Measurements from ENCODE around the gene CD164L2.

CD164L2 gene

GRCh38 chr1:27360159-27361043 is 22.7 kb downstream of the CD164L2 start:
- H3K27ac ChIP-seq (ENCODE audit: low read depth, low read length), result no peak overlapping the region

GRCh38 chr1:27359822-27360158 is 23.3 kb downstream of the CD164L2 start:
- H4K20me1 ChIP-seq (ENCODE audit: low read depth, low read length), result no peaks in the 10 kb centered on the region
- no peaks in the 10 kb centered on the region for H3K9me2 ChIP-seq (replicated peaks; ENCODE audit: insufficient read depth, low read length)
- H3K4me2 ChIP-seq (ENCODE audit: low read depth, low read length, poor library complexity, severe bottlenecking), result peak overlapping the region; percentile 27
- no peaks in the 10 kb centered on the region for H3K79me2 ChIP-seq (ENCODE audit: insufficient read depth, low read length)
- no peaks in the 10 kb centered on the region for H3K36me3 ChIP-seq (ENCODE audit: low read length)
- no peaks in the 10 kb centered on the region for H3K27me3 ChIP-seq (ENCODE audit: low read length)
- H2AFZ ChIP-seq (ENCODE audit: low read depth, low read length, severe bottlenecking), result no peak overlapping the region
- no peaks in the 10 kb centered on the region for H3F3A ChIP-seq (ENCODE audit: insufficient read depth)
- H3K4me3 ChIP-seq (ENCODE audit: insufficient read depth, low read length, poor library complexity, severe bottlenecking), result no peak overlapping the region
- H3K9me3 ChIP-seq (ENCODE audit: insufficient read depth, low read length), result no peaks in the 10 kb centered on the region
- no peak overlapping the region for H3K9ac ChIP-seq (ENCODE audit: low read length)
- TF ChIP-seq EZH2phosphoT487 (conservative IDR thresholded peaks at IDR 0.05; ENCODE audit: low read length), result no peak
- TF ChIP-seq CTCF (IDR thresholded peaks at IDR 0.05; ENCODE audit: insufficient read depth, low read length, poor library complexity, severe bottlenecking), result no peak
- no peak overlapping the region for H3K27ac ChIP-seq (ENCODE audit: low read depth, low read length)

More at GRCh38 chr1:27360159-27361043, 22.7 kb downstream of the CD164L2 start:
- H3K9me3 ChIP-seq (ENCODE audit: insufficient read depth, low read length), result no peaks in the 10 kb centered on the region
- TF ChIP-seq CTCF (IDR thresholded peaks at IDR 0.05; ENCODE audit: insufficient read depth, low read length, poor library complexity, severe bottlenecking), result no peak
- TF ChIP-seq EZH2phosphoT487 (conservative IDR thresholded peaks at IDR 0.05; ENCODE audit: low read length), result no peak
- peak overlapping the region; percentile 27 for H3K4me2 ChIP-seq (ENCODE audit: low read depth, low read length, poor library complexity, severe bottlenecking)
- peaks cover 4% of the 10 kb centered on the region; the same call in 1 of the 2 replicates for H3F3A ChIP-seq (ENCODE audit: insufficient read depth)
- H3K79me2 ChIP-seq (ENCODE audit: insufficient read depth, low read length), result no peaks in the 10 kb centered on the region
- H3K36me3 ChIP-seq (ENCODE audit: low read length), result no peaks in the 10 kb centered on the region
- no peaks in the 10 kb centered on the region for H3K9me2 ChIP-seq (replicated peaks; ENCODE audit: insufficient read depth, low read length)
- no peaks in the 10 kb centered on the region for H4K20me1 ChIP-seq (ENCODE audit: low read depth, low read length)
- H3K9ac ChIP-seq (ENCODE audit: low read length), result no peak overlapping the region
- H3K4me3 ChIP-seq (ENCODE audit: insufficient read depth, low read length, poor library complexity, severe bottlenecking), result no peak overlapping the region
- no peak overlapping the region for H2AFZ ChIP-seq (ENCODE audit: low read depth, low read length, severe bottlenecking)
- H3K27me3 ChIP-seq (ENCODE audit: low read length), result no peaks in the 10 kb centered on the region

DNA sequence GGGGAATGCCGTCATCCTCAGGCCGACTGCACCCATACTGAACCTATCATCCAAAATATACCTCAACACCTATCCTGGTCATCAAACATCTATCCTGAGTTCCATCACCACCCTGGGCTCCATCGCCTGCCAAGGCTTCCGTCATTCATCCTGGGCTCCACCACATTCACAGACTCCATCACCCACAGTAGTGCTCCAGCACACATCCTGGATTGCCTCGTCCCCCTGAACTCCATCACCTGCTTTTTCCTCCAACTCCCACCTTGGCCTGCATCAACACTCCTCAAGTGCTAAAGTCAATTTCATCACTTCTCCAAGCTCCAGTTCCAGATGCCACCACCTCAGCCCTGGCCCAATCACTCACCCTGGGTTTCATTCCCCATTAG is 24.2 kb downstream of the CD164L2 start:
- no peaks in the 10 kb centered on the region for H4K20me1 ChIP-seq (ENCODE audit: low read depth, low read length)
- no peaks in the 10 kb centered on the region for H3K9me2 ChIP-seq (replicated peaks; ENCODE audit: insufficient read depth, low read length)
- no peaks in the 10 kb centered on the region for H3K36me3 ChIP-seq (ENCODE audit: low read length)
- no peak overlapping the region for H3K9ac ChIP-seq (ENCODE audit: low read length)
- TF ChIP-seq EZH2phosphoT487 (conservative IDR thresholded peaks at IDR 0.05; ENCODE audit: low read length), result no peak
- TF ChIP-seq CTCF (IDR thresholded peaks at IDR 0.05; ENCODE audit: insufficient read depth, low read length, poor library complexity, severe bottlenecking), result no peak
- no peak overlapping the region for H2AFZ ChIP-seq (ENCODE audit: low read depth, low read length, severe bottlenecking)
- H3K27ac ChIP-seq (ENCODE audit: low read depth, low read length), result no peak overlapping the region
- H3K4me2 ChIP-seq (ENCODE audit: low read depth, low read length, poor library complexity, severe bottlenecking), result no peak overlapping the region
- no peak overlapping the region for H3K4me3 ChIP-seq (ENCODE audit: insufficient read depth, low read length, poor library complexity, severe bottlenecking)
- no peaks in the 10 kb centered on the region for H3K27me3 ChIP-seq (ENCODE audit: low read length)
- no peaks in the 10 kb centered on the region for H3K9me3 ChIP-seq (ENCODE audit: insufficient read depth, low read length)
- H3F3A ChIP-seq (ENCODE audit: insufficient read depth), result no peaks in the 10 kb centered on the region
- H3K79me2 ChIP-seq (ENCODE audit: insufficient read depth, low read length), result no peaks in the 10 kb centered on the region

Data from SU-DHL-6 (cell line).